ENCODE measurements around the gene TAP1. TPM values are rescaled to one million over a fixed set of nuclear protein-coding genes. Genes with fewer than 3 reads are reported as not detected.

The TAP1 gene
- total and polyA plus RNA-seq, 8 donors: 19.0 to 99.2 (median 21.3) TPM

GRCh38 chr6:32843979-32844838 is 9.3 kb downstream of the TAP1 start, which contains the start of gene PSMB8:
Gene PSMB8 (minus strand): TSS chr6:32844047. CDS start chr6:32843996, 51 bp downstream.
- Histone ChIP-seq H3K27me3 (no peaks in the 10 kb centered on the region), H3K27ac (peak within 1 kb of the TSS; percentile 97 to 98), H3K4me1 (peaks cover 18 to 85% of the 10 kb centered on the region in 2 donors), H3K9me3 (no peaks in the 10 kb centered on the region), H3K36me3 (peaks cover 4 to 72% of the 10 kb centered on the region in 2 donors), H3K4me3 (peak within 1 kb of the TSS; percentile 83 to 96)
- intact Hi-C loops (cut with DNase I): no loop called here
- TF ChIP-seq, protein P1, sequence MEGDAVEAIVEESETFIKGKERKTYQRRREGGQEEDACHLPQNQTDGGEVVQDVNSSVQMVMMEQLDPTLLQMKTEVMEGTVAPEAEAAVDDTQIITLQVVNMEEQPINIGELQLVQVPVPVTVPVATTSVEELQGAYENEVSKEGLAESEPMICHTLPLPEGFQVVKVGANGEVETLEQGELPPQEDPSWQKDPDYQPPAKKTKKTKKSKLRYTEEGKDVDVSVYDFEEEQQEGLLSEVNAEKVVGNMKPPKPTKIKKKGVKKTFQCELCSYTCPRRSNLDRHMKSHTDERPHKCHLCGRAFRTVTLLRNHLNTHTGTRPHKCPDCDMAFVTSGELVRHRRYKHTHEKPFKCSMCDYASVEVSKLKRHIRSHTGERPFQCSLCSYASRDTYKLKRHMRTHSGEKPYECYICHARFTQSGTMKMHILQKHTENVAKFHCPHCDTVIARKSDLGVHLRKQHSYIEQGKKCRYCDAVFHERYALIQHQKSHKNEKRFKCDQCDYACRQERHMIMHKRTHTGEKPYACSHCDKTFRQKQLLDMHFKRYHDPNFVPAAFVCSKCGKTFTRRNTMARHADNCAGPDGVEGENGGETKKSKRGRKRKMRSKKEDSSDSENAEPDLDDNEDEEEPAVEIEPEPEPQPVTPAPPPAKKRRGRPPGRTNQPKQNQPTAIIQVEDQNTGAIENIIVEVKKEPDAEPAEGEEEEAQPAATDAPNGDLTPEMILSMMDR (IDR thresholded peaks at IDR 0.05): no peak
- DNase-seq: peak; percentile 93 to 98 (median 96)
- peak; percentile 96 for ATAC-seq

DNA sequence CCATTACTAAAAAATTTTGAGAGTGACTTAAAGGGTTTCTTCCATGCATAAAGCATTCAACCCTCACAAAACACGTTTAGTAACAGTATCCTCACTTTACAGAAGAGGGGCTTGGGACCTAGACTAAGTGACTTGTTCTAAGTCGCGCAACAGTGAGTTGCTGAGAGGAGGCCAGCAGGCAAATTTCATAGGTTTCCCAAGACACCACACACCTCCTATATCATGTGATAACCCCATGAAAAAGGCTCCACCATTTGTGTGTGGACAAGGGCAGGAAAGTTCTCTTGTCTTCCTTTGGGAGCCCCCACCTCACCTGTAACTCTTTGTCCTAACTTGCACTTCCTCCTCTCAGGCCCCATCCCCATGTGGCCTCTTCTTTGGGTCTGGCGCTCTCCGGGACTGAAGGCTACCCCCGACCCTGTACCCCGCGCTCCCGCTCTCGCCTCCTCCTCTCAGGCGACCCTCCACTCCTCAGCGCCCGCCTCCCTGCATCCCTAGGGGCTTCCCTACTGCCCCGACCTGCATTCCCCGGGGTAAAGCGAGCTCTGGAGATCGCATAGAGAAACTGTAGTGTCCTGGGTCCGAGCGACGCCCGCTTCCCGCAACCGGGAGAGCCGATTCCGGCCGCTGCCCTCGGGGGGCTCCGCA is 10.0 kb downstream of the TAP1 start:
- ATAC-seq: peak; percentile 0

GRCh38 chr6:32842690-32843089 is 10.8 kb downstream of the TAP1 start:
- Histone ChIP-seq H3K27me3 (no peaks in the 10 kb centered on the region), H3K36me3 (peaks cover 4 to 57% of the 10 kb centered on the region in 2 donors), H3K4me3 (peak overlapping the region in 1 of 2 donors; percentile 96), H3K27ac (peak overlapping the region in 1 of 2 donors; percentile 98), H3K9me3 (no peaks in the 10 kb centered on the region), H3K4me1 (peaks cover 24 to 79% of the 10 kb centered on the region in 2 donors)
- TF ChIP-seq, protein P1 (IDR thresholded peaks at IDR 0.05): no peak
- intact Hi-C loops (cut with DNase I): no loop called here
- DNase-seq (no peak), ATAC-seq (no peak)

More for the DNA sequence above, 10.0 kb downstream of the TAP1 start:
- Histone ChIP-seq H3K9me3 (no peaks in the 10 kb centered on the region), H3K4me1 (peaks cover 21 to 84% of the 10 kb centered on the region in 2 donors), H3K27ac (peak overlapping the region; percentile 97 to 98), H3K27me3 (no peaks in the 10 kb centered on the region), H3K4me3 (peak overlapping the region; percentile 83 to 96), H3K36me3 (peaks cover 4 to 64% of the 10 kb centered on the region in 2 donors)
- TF ChIP-seq, protein P1 (IDR thresholded peaks at IDR 0.05): no peak
- intact Hi-C loops (cut with DNase I): no loop called here
- peak in 1 of 4 donors; percentile 88 for DNase-seq

DNA sequence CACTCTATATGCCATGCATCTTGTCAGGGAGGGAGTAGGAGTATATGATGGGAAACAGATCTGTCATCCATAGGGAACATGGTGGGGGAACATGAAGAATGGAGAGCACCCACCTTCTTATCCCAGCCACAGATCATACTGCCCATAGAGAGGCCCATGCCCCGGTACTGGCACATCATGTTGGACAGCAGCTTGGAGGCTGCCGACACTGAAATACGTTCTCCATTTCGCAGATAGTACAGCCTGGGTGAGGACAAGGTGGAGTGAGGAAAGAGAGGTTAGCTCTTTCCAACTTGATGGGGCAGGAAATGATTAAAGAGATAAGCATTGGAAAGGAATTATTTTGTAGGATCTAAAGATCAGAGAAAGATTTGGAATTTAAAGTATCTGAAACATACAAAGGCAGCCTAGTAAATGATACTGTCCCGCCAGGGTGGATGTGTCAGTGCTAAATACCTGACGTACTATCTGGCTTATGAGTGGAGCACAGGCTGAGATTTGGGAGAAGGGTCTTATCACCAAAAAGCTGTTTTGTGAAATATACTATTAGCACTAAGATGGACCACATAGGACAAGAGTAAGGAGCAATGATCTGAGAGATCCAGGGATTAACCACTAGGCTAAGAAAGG is 11.4 kb downstream of the TAP1 start:
- Histone ChIP-seq H3K36me3 (peaks cover 4 to 51% of the 10 kb centered on the region in 2 donors), H3K27me3 (no peaks in the 10 kb centered on the region), H3K4me3 (peak overlapping the region in 1 of 2 donors; percentile 96), H3K27ac (peak overlapping the region in 1 of 2 donors; percentile 98), H3K9me3 (no peaks in the 10 kb centered on the region), H3K4me1 (peaks cover 30 to 79% of the 10 kb centered on the region in 2 donors)
- TF ChIP-seq, protein P1 (IDR thresholded peaks at IDR 0.05): no peak
- ATAC-seq (no peak), DNase-seq (no peak)
- intact Hi-C loops (cut with DNase I): no loop called here

All from left lung (tissue), 10 donors.